Stimulated activated CD4-positive, alpha-beta T cell treated with anti-CD3 and anti-CD28 coated beads, Interleukin-1b, Interleukin-23, amount 100 ng/mL, for 4 hours (primary cell): Measurements from ENCODE around the gene TMIGD3.
A peak's percentile ranks its signal among the peaks of the same experiment; 100 is the strongest.

Experiments used
- DNase-seq, 2 donors: peaks; one replicate each; pipeline ENCODE4 v3.0.0-alpha.2; 2020; ENCODE audit warnings: low read depth in 2 of 2

Gene TMIGD3

GRCh38 chr1:111507411-111508201 lies 4.2 kb upstream of the TMIGD3 start:
- peak; percentile 31 to 41 for DNase-seq

- no peak for DNase-seq
These were observed 3.1 kb upstream of the TMIGD3 start for GRCh38 chr1:111506561-111506960.

DNA sequence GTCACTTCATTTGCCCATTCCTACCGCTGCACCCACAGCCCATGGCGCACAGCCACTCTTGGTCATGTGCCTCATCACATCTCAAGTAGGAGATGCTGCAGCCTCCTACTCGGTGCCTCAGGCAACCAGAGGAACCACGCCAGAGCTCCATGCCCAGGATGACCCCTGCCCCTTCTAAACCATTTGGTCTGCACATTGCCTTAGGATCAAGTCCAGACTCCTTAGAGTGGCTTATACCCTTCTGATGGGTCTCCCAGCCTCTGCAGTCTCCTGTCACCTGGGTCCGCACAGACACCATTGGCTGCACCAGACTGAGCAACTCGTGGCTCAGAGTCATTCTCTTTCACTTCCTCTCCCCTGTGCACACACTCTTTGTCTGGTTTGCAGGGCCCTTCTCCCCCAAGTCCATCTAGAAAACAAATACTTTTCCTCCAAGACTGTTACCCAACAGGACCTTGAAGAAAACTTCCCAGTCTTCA lies 2.2 kb upstream of the TMIGD3 start:
- no peak for DNase-seq

- DNase-seq, result no peak
These were observed 664 bp upstream of the TMIGD3 start for GRCh38 chr1:111504097-111504496.

DNA sequence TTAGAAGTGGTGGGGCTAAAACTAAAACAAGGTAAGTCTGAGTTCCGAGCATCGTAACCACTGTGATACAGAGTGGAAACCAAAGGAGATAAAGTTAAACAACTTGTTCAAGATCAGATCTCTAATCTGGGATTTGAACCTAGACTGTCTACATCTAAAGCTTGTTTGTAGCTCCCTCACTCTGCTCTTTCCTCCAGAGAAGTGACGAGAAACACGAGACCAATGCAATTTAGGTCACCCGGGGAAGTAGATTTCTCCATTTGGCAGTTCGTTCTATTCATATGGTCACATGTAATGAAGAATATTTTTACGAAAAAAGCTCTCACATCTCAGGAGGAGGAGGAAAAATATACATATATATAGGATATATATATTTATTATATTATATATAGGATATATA lies 1.8 kb downstream of the TMIGD3 start:
- no peak for DNase-seq

DNA sequence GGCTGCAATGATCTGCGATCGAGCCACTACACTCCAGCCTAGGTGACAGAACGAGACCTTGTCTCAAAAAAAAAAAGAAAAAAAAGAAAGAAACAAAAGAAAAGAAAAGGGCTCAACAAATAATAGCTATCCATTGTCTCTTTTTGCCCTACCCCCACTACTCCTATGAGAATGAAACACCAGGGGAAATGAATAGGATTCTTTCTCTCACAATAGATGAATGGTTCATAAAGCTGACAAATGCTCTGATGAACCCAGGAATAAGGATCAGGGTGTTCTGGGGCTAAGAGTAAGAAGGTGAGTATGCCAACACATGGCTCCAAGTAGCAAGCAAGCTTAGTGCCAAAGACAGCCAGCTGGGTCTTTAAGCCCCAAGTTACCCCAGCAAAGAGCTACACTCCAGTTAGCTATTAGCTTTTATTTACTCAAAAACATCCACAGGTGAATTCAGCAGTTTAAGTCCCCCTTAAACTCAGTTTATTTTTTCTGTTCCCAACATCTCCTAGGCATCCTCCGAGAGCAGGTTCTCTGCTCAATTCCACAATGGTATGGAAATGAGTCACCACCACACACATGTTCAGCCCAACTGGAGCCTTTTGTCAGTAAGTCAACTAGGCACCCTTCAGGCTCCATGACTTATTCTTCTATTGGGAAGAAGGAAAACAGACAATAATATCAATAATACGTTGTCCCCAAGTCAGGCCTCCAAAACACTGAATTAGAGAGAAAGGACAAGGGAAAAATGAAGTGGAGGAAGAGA lies 4.2 kb downstream of the TMIGD3 start:
- DNase-seq, result no peak

- no peak for DNase-seq
These were observed 5.8 kb downstream of the TMIGD3 start for GRCh38 chr1:111497592-111497991.

DNA sequence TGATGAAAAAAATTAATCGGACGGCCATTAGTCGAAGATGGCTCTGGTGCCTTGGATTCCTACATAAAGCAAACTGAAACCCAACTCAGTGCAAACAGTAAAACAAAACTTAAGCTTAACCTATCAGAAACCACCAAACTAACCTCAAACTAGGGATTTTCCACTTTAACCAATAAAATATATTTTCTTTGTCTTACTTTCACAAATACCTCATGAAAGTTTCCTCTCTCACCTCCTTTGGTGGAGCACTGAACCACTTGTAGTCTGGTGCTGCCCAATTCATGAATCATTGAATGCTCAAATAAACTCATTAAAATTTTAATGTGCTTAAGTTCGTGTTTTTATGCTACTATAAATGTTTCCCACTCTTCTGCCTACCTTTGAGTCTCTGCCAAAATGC lies 7.0 kb downstream of the TMIGD3 start:
- DNase-seq, result no peak

DNA sequence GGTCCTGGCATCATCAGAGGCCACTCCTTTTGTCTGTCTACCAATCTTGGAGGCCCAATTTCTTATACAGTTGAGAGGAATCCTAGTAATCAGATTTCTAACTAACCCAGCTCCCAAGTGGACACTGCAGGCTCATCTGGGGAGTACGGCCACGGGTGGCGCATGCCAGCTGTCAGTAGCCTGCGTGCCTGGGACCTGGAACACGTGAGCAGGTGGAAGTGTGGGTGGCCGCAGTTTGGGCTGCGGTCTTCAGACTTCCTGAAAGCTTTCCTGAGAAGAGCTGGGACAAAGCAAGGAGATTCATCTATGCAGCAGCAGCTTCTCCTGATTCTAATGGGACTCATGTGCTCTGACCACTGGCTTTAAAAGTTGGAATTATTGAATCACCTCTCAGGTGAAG lies 12.4 kb downstream of the TMIGD3 start:
- DNase-seq, result no peak

GRCh38 chr1:111490220-111490619 lies 13.2 kb downstream of the TMIGD3 start:
- no peak for DNase-seq

- DNase-seq, result no peak
These were observed 13.8 kb downstream of the TMIGD3 start for GRCh38 chr1:111489604-111490003.

GRCh38 chr1:111488669-111489068 lies 14.8 kb downstream of the TMIGD3 start:
- no peak for DNase-seq

GRCh38 chr1:111487133-111487532 lies 16.3 kb downstream of the TMIGD3 start:
- DNase-seq, result no peak

GRCh38 chr1:111486431-111486830 lies 17.0 kb downstream of the TMIGD3 start:
- DNase-seq, result no peak

- DNase-seq, result no peak
These were observed 18.9 kb downstream of the TMIGD3 start for GRCh38 chr1:111484391-111485026.

DNA sequence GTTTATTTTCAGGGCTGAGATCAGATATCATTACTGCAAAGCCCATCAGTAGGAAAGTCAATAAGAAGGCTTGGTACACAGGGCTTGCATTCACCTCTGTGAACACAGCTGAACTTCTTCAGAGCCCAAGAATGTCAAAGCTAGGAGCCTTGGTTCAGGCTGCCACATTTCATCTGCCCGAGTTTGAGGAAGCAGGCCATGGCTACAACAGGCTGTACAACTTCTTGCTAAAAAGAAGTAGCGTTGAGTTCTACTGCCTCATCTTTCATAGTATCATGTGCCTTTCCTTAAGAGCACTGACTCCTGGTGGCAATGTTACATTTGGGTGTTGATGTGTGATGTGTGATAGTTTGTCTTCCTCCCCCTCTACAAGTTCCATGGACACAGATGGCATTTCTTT lies 19.6 kb downstream of the TMIGD3 start:
- DNase-seq, result no peak

DNA sequence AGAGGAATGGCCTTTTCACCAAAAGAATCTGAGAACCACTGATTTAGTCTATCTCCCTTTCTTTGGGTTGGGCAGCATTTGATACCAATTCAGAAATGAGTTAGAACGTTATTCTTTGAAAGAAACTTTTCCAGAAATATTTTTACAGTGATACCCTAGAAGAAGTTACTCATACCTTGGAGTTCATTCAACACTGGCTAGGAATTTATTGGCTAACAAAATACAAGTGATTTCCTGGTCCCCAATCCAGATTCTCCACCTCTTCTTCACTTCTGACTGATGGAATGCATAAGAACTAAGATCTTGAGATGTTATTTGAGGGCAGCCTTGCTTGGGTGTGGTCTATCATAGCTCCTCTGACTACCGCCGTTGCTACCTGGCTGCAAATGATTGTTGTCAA lies 20.3 kb downstream of the TMIGD3 start:
- no peak for DNase-seq

DNA sequence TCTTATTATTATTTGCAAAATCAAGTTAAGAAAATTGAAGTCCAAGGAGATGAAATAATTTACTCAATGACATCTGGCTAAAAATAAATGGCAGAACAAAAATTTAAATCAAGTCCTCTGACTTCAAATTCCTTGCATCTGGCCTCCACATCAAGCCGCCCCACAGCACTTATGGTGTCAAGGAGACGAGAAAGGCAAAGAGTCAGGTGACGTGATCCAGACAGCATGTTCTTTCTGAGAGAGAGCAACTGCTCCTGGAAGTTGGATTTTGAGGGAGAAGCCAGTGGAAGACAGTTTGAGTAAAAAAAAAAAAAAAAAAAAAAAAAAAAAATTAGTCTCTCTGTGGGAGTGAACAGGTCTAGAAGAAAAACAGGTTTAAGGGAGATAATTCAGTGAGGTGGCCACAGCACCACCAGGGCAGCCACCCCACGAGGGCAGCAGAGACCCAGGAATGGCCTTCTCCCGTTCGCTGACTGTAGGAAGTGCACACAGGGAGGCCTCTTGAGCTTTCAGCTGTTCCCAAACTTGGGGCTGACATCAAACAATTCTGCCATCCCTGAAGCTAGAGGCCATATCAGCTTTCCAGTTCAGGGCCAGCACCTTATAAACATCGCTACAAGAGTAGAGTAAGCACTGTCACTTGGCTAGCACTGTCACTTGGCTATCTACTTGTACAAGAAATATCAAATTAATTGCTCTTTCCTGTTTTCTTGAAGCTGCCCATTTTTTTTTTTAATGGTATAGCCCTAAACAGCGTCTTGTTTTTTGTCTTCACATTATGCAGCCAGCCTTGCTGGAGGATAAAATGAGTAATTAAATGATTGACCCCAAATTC lies 21.8 kb downstream of the TMIGD3 start:
- DNase-seq, result peak; percentile 36 to 40

DNA sequence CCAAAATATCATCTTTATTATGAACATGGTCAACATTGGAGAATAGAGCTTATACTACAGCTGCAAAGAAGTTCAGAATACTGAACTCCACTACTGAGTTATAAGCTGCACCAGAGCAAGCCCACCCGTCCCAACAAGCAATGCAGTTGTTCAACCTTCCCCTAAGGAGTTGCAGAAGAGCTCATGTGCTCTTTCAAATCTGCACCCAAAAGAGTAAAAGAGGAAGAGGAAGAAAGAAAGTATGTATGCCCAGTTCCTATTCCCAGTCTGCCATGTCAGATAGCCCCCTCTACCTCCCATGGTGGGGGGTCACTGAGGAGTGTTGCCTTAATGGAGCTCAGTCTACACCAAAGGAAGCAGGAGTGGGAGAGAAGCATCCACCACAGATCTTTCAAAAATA lies 22.8 kb downstream of the TMIGD3 start:
- DNase-seq, result no peak

- no peak for DNase-seq
These were observed 26.6 kb downstream of the TMIGD3 start for GRCh38 chr1:111476761-111477309.

GRCh38 chr1:111476214-111476613 lies 27.2 kb downstream of the TMIGD3 start:
- no peak for DNase-seq
